ENCODE data around the gene GAL. TPM values are rescaled to one million over a fixed set of nuclear protein-coding genes. Genes with fewer than 3 reads are reported as not detected.

Gene GAL
- total RNA-seq, 1 experiment from 2014 or later: 65.2 TPM

DNA sequence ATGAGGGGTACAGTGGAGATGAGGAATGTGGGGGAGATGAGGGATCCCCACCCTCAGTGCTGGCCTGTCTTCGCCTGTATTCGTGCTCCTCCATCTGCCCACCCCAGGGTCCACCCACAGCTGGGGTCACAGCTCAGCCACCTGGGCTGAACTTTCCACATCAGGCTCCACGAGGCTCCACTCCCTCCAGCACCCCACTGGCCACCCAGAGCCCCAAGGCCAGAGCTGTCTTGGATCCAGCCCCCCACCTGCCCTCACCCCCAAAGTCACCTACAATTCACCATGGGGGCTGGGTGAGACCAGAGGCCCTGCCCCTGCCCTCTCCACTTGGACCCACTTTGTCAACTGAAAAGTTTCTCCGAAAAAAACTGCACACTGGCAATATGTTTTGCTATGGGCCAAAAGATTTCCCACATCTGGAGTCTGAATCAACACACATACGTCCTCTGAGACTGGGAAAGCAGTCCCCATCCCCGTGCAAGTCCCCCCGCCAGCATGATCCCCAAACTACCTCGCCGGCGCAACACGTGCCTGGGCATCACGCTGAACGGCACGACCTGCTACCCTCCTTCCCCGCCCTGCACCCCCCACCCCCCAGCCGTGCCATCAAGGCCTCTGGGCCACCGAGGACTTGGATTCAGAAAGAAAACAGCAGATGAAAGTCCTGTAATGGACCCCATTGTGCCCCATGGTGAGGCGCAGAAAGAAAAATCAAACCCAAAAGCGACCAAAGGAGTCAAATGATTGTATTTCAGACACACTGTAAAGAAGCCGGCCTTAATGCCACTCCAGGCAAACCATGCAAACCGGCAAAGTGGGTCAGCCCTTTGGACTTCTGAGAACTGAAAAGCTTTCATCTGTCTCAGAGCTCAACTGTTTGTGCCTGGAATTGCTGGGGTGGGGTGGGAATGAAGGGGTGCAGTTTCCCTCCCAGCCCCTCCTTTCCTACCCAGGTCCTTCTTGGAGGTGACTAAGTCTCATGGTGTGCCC lies 16.5 kb upstream of the GAL start:
- H3K9me3 Mint-ChIP-seq: no peaks in the 10 kb centered on the region; a peak in 2 of 5 replicates
- peaks cover 2% of the 10 kb centered on the region for H3K27me3 Mint-ChIP-seq (ENCODE audit: low read depth)
- Histone ChIP-seq H3K9ac (ENCODE audit: extremely low read depth, insufficient read length, low read length) (no peak overlapping the region), H4K5ac (ENCODE audit: insufficient read length, low read depth, low read length) (no peak overlapping the region), H2BK15ac (ENCODE audit: low read depth, low read length) (no peak overlapping the region), H3T11ph (ENCODE audit: low read length) (no peak overlapping the region), H3K79me1 (ENCODE audit: insufficient read depth, low read depth, low read length, poor library complexity, severe bottlenecking) (no peaks in the 10 kb centered on the region), H4K91ac (ENCODE audit: insufficient read length, low read depth, low read length) (no peak overlapping the region), H4K20me1 (ENCODE audit: control insufficient read depth, insufficient read depth, insufficient read length) (no peaks in the 10 kb centered on the region), H3K23me2 (ENCODE audit: insufficient read length, low read depth, low read length, poor library complexity, severe bottlenecking) (no peaks in the 10 kb centered on the region), H4K8ac (replicated peaks; ENCODE audit: insufficient read length, low read depth, low read length) (no peak overlapping the region), H2BK5ac (ENCODE audit: insufficient read length, low read length) (no peak overlapping the region), H2BK120ac (ENCODE audit: low read depth, low read length, poor library complexity, severe bottlenecking) (no peak overlapping the region), H2BK12ac (ENCODE audit: insufficient read length, low read depth, low read length) (no peak overlapping the region), H3K9me3 (ENCODE audit: control insufficient read depth, low read depth, low read length) (no peaks in the 10 kb centered on the region), H3K23ac (ENCODE audit: insufficient read length, low read depth, low read length) (no peak overlapping the region), H2AK5ac (ENCODE audit: insufficient read length, low read length) (no peak overlapping the region), H3K4me1 (ENCODE audit: insufficient read depth, low read length) (no peaks in the 10 kb centered on the region; the same call in 1 of the 2 replicates), H3K14ac (ENCODE audit: insufficient read depth, low read length) (no peak overlapping the region), H3K27ac (ENCODE audit: insufficient read length, low read depth, low read length) (no peak overlapping the region), H3K27me3 (ENCODE audit: insufficient read depth, low read length) (no peaks in the 10 kb centered on the region), H2AFZ (ENCODE audit: low read length) (no peak overlapping the region), H3K4me2 (ENCODE audit: insufficient read depth, insufficient read length, low read length) (no peak overlapping the region), H3K4ac (ENCODE audit: low read depth, low read length) (no peak overlapping the region), H3K56ac (ENCODE audit: insufficient read length, low read depth, low read length) (no peak overlapping the region), H3K18ac (ENCODE audit: insufficient read length, low read depth, low read length) (no peak overlapping the region), H2BK20ac (ENCODE audit: low read depth, low read length, poor library complexity, severe bottlenecking) (no peak overlapping the region), H3K79me2 (ENCODE audit: insufficient read depth, low read length) (no peaks in the 10 kb centered on the region)
- TF ChIP-seq CTCF (conservative IDR thresholded peaks at IDR 0.05): no peak
- H3K4me1 Mint-ChIP-seq: peaks cover 7 to 11% of the 10 kb centered on the region in 2 experiments
- no peak for DNase-seq
- peak overlapping the region in 1 of 3 experiments; percentile 24; a peak in 1 of 7 replicates for H3K27ac Mint-ChIP-seq
- no CpG with 5 or more reads among the region's 21 CpGs for WGBS (ENCODE audit: extremely low coverage, insufficient read length, low lambda C conversion rate)
- no peaks in the 10 kb centered on the region for H3K36me3 Mint-ChIP-seq (ENCODE audit: insufficient read depth in 1 of 3, low read depth in 3 of 3)
- H3K4me3 Mint-ChIP-seq: no peak overlapping the region
